Hindlimb muscle (tissue), 1 donor: ENCODE results near the gene EPHA2. TPM values are rescaled to one million over a fixed set of nuclear protein-coding genes. Genes with fewer than 3 reads are reported as not detected.
A peak's percentile ranks its signal among the peaks of the same experiment; 100 is the strongest.
"Not testable (repeated sequence)": the region's sequence is repeated elsewhere in the genome, so short reads cannot be mapped to it uniquely, and the experiment has no call there.

ENCODE experiments used
- DNase-seq: peaks from one replicate; pipeline ENCODE4 v3.0.0-alpha.2; 2013
- polyA plus RNA-seq: library from polyadenylated mRNA; unstranded; fragments of 120-200 nt; gene quantifications from one replicate; pipeline ENCODE4 v1.2.1, GENCODE V29; 2013; ENCODE audit not compliant: insufficient read length

EPHA2 gene
- polyA plus RNA-seq, 1 donor = 8.9 TPM

- no peak for DNase-seq
Measured at GRCh38 chr1:16118706-16119105, 37.2 kb downstream of the EPHA2 start.

GRCh38 chr1:16117936-16118335 is 37.9 kb downstream of the EPHA2 start:
- DNase-seq = no peak

- DNase-seq = no peak
Measured at GRCh38 chr1:16117369-16117768, 38.5 kb downstream of the EPHA2 start.

GRCh38 chr1:16116625-16117024 is 39.2 kb downstream of the EPHA2 start:
- no peak for DNase-seq

- DNase-seq = no peak
Measured at GRCh38 chr1:16116002-16116401, 39.9 kb downstream of the EPHA2 start.

GRCh38 chr1:16115468-16115983 is 40.3 kb downstream of the EPHA2 start:
- no peak for DNase-seq

- DNase-seq = no peak
Measured at GRCh38 chr1:16114527-16115467, 41.1 kb downstream of the EPHA2 start.

- no peak for DNase-seq
Measured at GRCh38 chr1:16112596-16113555, 43.0 kb downstream of the EPHA2 start.

- peak; percentile 72 for DNase-seq
Measured at GRCh38 chr1:16111771-16112595, 43.9 kb downstream of the EPHA2 start.

- no peak for DNase-seq
Measured at GRCh38 chr1:16110884-16111283, 45.0 kb downstream of the EPHA2 start.

GRCh38 chr1:16110456-16110855 is 45.4 kb downstream of the EPHA2 start:
- no peak for DNase-seq

- no peak for DNase-seq
Measured at GRCh38 chr1:16109571-16109970, 46.3 kb downstream of the EPHA2 start.

GRCh38 chr1:16107039-16107438 is 48.8 kb downstream of the EPHA2 start:
- not testable (repeated sequence) for DNase-seq

- no peak for DNase-seq
Measured at GRCh38 chr1:16101623-16102022, 54.2 kb downstream of the EPHA2 start.

GRCh38 chr1:16099412-16099811 is 56.5 kb downstream of the EPHA2 start:
- no peak for DNase-seq

GRCh38 chr1:16095447-16095846 is 60.4 kb downstream of the EPHA2 start:
- no peak for DNase-seq

GRCh38 chr1:16094453-16095158 is 61.3 kb downstream of the EPHA2 start:
- DNase-seq = no peak

- no peak for DNase-seq
Measured at GRCh38 chr1:16093611-16094010, 62.3 kb downstream of the EPHA2 start.

GRCh38 chr1:16092923-16093511 is 62.9 kb downstream of the EPHA2 start:
- no peak for DNase-seq

- no peak for DNase-seq
Measured at GRCh38 chr1:16092097-16092922, 63.6 kb downstream of the EPHA2 start.
